GM12872 (cell line): ENCODE measurements around the gene KIF25.

ENCODE experiments used
- CTCF ChIP-seq: IDR thresholded peaks from 3 replicates; pipeline ENCODE4 v1.5.1; 2011; ENCODE audit warnings: low read depth, mild to moderate bottlenecking, low read length, moderate library complexity; ENCODE audit not compliant: insufficient read depth

Gene KIF25

GRCh38 chr6:168051648-168052047 is 54.2 kb downstream of the KIF25 start:
- no peak for TF ChIP-seq CTCF

GRCh38 chr6:168052291-168052891 is 54.9 kb downstream of the KIF25 start:
- TF ChIP-seq CTCF = no peak

- TF ChIP-seq CTCF = no peak
Measured at GRCh38 chr6:168053086-168053956, 55.9 kb downstream of the KIF25 start.

- no peak for TF ChIP-seq CTCF
Measured at GRCh38 chr6:168053957-168054471, 56.5 kb downstream of the KIF25 start.

GRCh38 chr6:168054765-168055560 is 57.5 kb downstream of the KIF25 start:
- TF ChIP-seq CTCF = no peak

GRCh38 chr6:168055696-168056489 is 58.4 kb downstream of the KIF25 start:
- TF ChIP-seq CTCF = no peak
